ENCODE data around the gene TNS3. TPM values are rescaled to one million over a fixed set of nuclear protein-coding genes. Genes with fewer than 3 reads are reported as not detected.

The TNS3 gene
- total and polyA plus RNA-seq, 5 donors from 2014 or later: 1.4 TPM; not detected in 4

GRCh38 chr7:47559306-47560220, 22.3 kb downstream of the TNS3 start:
- Histone ChIP-seq H3K27me3 (ENCODE audit: control insufficient read depth, insufficient read depth, low read length) (no peaks in the 10 kb centered on the region), H3K27ac (ENCODE audit: insufficient read depth, low read length, poor library complexity, severe bottlenecking) (no peak overlapping the region), H3K9me3 (ENCODE audit: control insufficient read depth in 2 of 2, low read length in 2 of 2) (no peaks in the 10 kb centered on the region), H3K4me3 (ENCODE audit: low read depth, low read length) (no peak overlapping the region), H3K36me3 (ENCODE audit: control insufficient read depth, insufficient read depth, low read length) (no peaks in the 10 kb centered on the region), H3K4me1 (ENCODE audit: control insufficient read depth, insufficient read depth, low read length, poor library complexity, severe bottlenecking) (no peaks in the 10 kb centered on the region)
- Mint-ChIP-seq H3K27me3 (no peaks in the 10 kb centered on the region), H3K4me3 (no peak overlapping the region), H3K4me1 (no peaks in the 10 kb centered on the region), H3K27ac (no peak overlapping the region), H3K9me3 (peaks cover 0 to 6% (median 0%) of the 10 kb centered on the region in 7 donors), H3K36me3 (no peaks in the 10 kb centered on the region)
- DNase-seq: no peak
- no peak for ATAC-seq (ENCODE audit: low read depth in 2 of 2)

- H3K36me3 ChIP-seq (ENCODE audit: control insufficient read depth, insufficient read depth, low read length): no peaks in the 10 kb centered on the region
- H3K4me3 ChIP-seq (ENCODE audit: low read depth, low read length): no peak overlapping the region
- no peak overlapping the region for H3K27ac Mint-ChIP-seq
Observed at GRCh38 chr7:47557694-47558670, 23.9 kb downstream of the TNS3 start.

GRCh38 chr7:47557317-47557693, 24.6 kb downstream of the TNS3 start:
- DNase-seq (no peak), ATAC-seq (ENCODE audit: low read depth in 2 of 2) (no peak)
- no peak overlapping the region for H3K4me3 ChIP-seq (ENCODE audit: low read depth, low read length)
- no peaks in the 10 kb centered on the region for H3K27me3 Mint-ChIP-seq
- H3K36me3 ChIP-seq (ENCODE audit: control insufficient read depth, insufficient read depth, low read length): no peaks in the 10 kb centered on the region
- H3K36me3 Mint-ChIP-seq: no peaks in the 10 kb centered on the region
- H3K27ac Mint-ChIP-seq: no peak overlapping the region
- peaks cover 0 to 6% (median 0%) of the 10 kb centered on the region in 7 donors for H3K9me3 Mint-ChIP-seq
- no peaks in the 10 kb centered on the region for H3K9me3 ChIP-seq (ENCODE audit: control insufficient read depth in 2 of 2, low read length in 2 of 2)
- H3K27me3 ChIP-seq (ENCODE audit: control insufficient read depth, insufficient read depth, low read length): no peaks in the 10 kb centered on the region
- no peak overlapping the region for H3K27ac ChIP-seq (ENCODE audit: insufficient read depth, low read length, poor library complexity, severe bottlenecking)
- H3K4me1 Mint-ChIP-seq: no peaks in the 10 kb centered on the region
- no peak overlapping the region for H3K4me3 Mint-ChIP-seq
- H3K4me1 ChIP-seq (ENCODE audit: control insufficient read depth, insufficient read depth, low read length, poor library complexity, severe bottlenecking): no peaks in the 10 kb centered on the region

More at GRCh38 chr7:47557694-47558670, 23.9 kb downstream of the TNS3 start:
- Mint-ChIP-seq H3K4me3 (no peak overlapping the region), H3K9me3 (peaks cover 0 to 6% (median 0%) of the 10 kb centered on the region in 7 donors), H3K4me1 (no peaks in the 10 kb centered on the region), H3K27me3 (no peaks in the 10 kb centered on the region), H3K36me3 (no peaks in the 10 kb centered on the region)
- H3K27me3 ChIP-seq (ENCODE audit: control insufficient read depth, insufficient read depth, low read length): no peaks in the 10 kb centered on the region
- H3K27ac ChIP-seq (ENCODE audit: insufficient read depth, low read length, poor library complexity, severe bottlenecking): no peak overlapping the region
- no peaks in the 10 kb centered on the region for H3K4me1 ChIP-seq (ENCODE audit: control insufficient read depth, insufficient read depth, low read length, poor library complexity, severe bottlenecking)
- DNase-seq (no peak), ATAC-seq (ENCODE audit: low read depth in 2 of 2) (no peak)
- H3K9me3 ChIP-seq (ENCODE audit: control insufficient read depth in 2 of 2, low read length in 2 of 2): no peaks in the 10 kb centered on the region

GRCh38 chr7:47556511-47557180, 25.3 kb downstream of the TNS3 start:
- H3K27ac Mint-ChIP-seq: no peak overlapping the region
- Histone ChIP-seq H3K9me3 (ENCODE audit: control insufficient read depth in 2 of 2, low read length in 2 of 2) (no peaks in the 10 kb centered on the region), H3K36me3 (ENCODE audit: control insufficient read depth, insufficient read depth, low read length) (no peaks in the 10 kb centered on the region), H3K27ac (ENCODE audit: insufficient read depth, low read length, poor library complexity, severe bottlenecking) (no peak overlapping the region), H3K4me3 (ENCODE audit: low read depth, low read length) (no peak overlapping the region), H3K27me3 (ENCODE audit: control insufficient read depth, insufficient read depth, low read length) (no peaks in the 10 kb centered on the region), H3K4me1 (ENCODE audit: control insufficient read depth, insufficient read depth, low read length, poor library complexity, severe bottlenecking) (no peaks in the 10 kb centered on the region)
- no peaks in the 10 kb centered on the region for H3K36me3 Mint-ChIP-seq
- ATAC-seq (ENCODE audit: low read depth in 2 of 2) (no peak), DNase-seq (no peak)
- H3K27me3 Mint-ChIP-seq: no peaks in the 10 kb centered on the region
- H3K4me1 Mint-ChIP-seq: no peaks in the 10 kb centered on the region
- H3K9me3 Mint-ChIP-seq: peaks cover 0 to 4% (median 0%) of the 10 kb centered on the region in 7 donors
- no peak overlapping the region for H3K4me3 Mint-ChIP-seq

- peaks cover 0 to 5% (median 0%) of the 10 kb centered on the region in 4 donors for H3K4me1 Mint-ChIP-seq
- Histone ChIP-seq H3K4me1 (ENCODE audit: control insufficient read depth, insufficient read depth, low read length, poor library complexity, severe bottlenecking) (no peaks in the 10 kb centered on the region), H3K36me3 (ENCODE audit: control insufficient read depth, insufficient read depth, low read length) (no peaks in the 10 kb centered on the region), H3K9me3 (ENCODE audit: control insufficient read depth in 2 of 2, low read length in 2 of 2) (no peaks in the 10 kb centered on the region), H3K27ac (ENCODE audit: insufficient read depth, low read length, poor library complexity, severe bottlenecking) (no peak overlapping the region), H3K27me3 (ENCODE audit: control insufficient read depth, insufficient read depth, low read length) (no peaks in the 10 kb centered on the region), H3K4me3 (ENCODE audit: low read depth, low read length) (no peak overlapping the region)
- no peaks in the 10 kb centered on the region for H3K36me3 Mint-ChIP-seq
- peaks cover 0 to 4% (median 0%) of the 10 kb centered on the region in 7 donors for H3K9me3 Mint-ChIP-seq
- H3K4me3 Mint-ChIP-seq: no peak overlapping the region
- no peaks in the 10 kb centered on the region for H3K27me3 Mint-ChIP-seq
- no peak overlapping the region for H3K27ac Mint-ChIP-seq
- ATAC-seq (ENCODE audit: low read depth in 2 of 2): no peak
- DNase-seq: no peak
Observed at GRCh38 chr7:47553309-47553708, 28.6 kb downstream of the TNS3 start.

- Mint-ChIP-seq H3K9me3 (peaks cover 0 to 4% (median 0%) of the 10 kb centered on the region in 7 donors), H3K4me1 (peaks cover 0 to 5% (median 0%) of the 10 kb centered on the region in 4 donors), H3K27ac (no peak overlapping the region), H3K4me3 (no peak overlapping the region), H3K27me3 (no peaks in the 10 kb centered on the region), H3K36me3 (no peaks in the 10 kb centered on the region)
- Histone ChIP-seq H3K27me3 (ENCODE audit: control insufficient read depth, insufficient read depth, low read length) (no peaks in the 10 kb centered on the region), H3K4me3 (ENCODE audit: low read depth, low read length) (no peak overlapping the region), H3K9me3 (ENCODE audit: control insufficient read depth in 2 of 2, low read length in 2 of 2) (no peaks in the 10 kb centered on the region), H3K36me3 (ENCODE audit: control insufficient read depth, insufficient read depth, low read length) (no peaks in the 10 kb centered on the region), H3K27ac (ENCODE audit: insufficient read depth, low read length, poor library complexity, severe bottlenecking) (no peak overlapping the region), H3K4me1 (ENCODE audit: control insufficient read depth, insufficient read depth, low read length, poor library complexity, severe bottlenecking) (no peaks in the 10 kb centered on the region)
- ATAC-seq (ENCODE audit: low read depth in 2 of 2) (no peak), DNase-seq (no peak)
Observed at GRCh38 chr7:47552621-47553020, 29.3 kb downstream of the TNS3 start.

- no peak overlapping the region for H3K27ac ChIP-seq (ENCODE audit: insufficient read depth, low read length, poor library complexity, severe bottlenecking)
- Mint-ChIP-seq H3K4me3 (no peak overlapping the region), H3K27ac (no peak overlapping the region), H3K9me3 (peaks cover 0 to 4% (median 0%) of the 10 kb centered on the region in 7 donors), H3K4me1 (peaks cover 0 to 5% (median 0%) of the 10 kb centered on the region in 4 donors), H3K36me3 (no peaks in the 10 kb centered on the region), H3K27me3 (no peaks in the 10 kb centered on the region)
- no peak for ATAC-seq (ENCODE audit: low read depth in 2 of 2)
- no peaks in the 10 kb centered on the region for H3K36me3 ChIP-seq (ENCODE audit: control insufficient read depth, insufficient read depth, low read length)
- DNase-seq: no peak
- no peak overlapping the region for H3K4me3 ChIP-seq (ENCODE audit: low read depth, low read length)
- H3K9me3 ChIP-seq (ENCODE audit: control insufficient read depth in 2 of 2, low read length in 2 of 2): no peaks in the 10 kb centered on the region
- H3K4me1 ChIP-seq (ENCODE audit: control insufficient read depth, insufficient read depth, low read length, poor library complexity, severe bottlenecking): no peaks in the 10 kb centered on the region
- H3K27me3 ChIP-seq (ENCODE audit: control insufficient read depth, insufficient read depth, low read length): no peaks in the 10 kb centered on the region
Observed at GRCh38 chr7:47551668-47552440, 30.1 kb downstream of the TNS3 start.

Measured in CD4-positive, CD25-positive, alpha-beta regulatory T cell (primary cell).